Hepatocyte (in vitro differentiated cells): ENCODE results near the gene CC2D2A. TPM values are rescaled to one million over a fixed set of nuclear protein-coding genes. Genes with fewer than 3 reads are reported as not detected.

Source experiments
- DNase-seq: peaks from one replicate; pipeline ENCODE4 v3.0.0-alpha.2; 2016; ENCODE audit warnings: low spot score
- H2AFZ ChIP-seq: fragments of 200-600 bp; sonication (generic); 2 replicates; pipeline ENCODE4 v1.6.0; 2016; ENCODE audit warnings: antibody characterized with exemption, mild to moderate bottlenecking
- H3K27ac ChIP-seq: fragments of 200-600 bp; sonication (generic); 2 replicates; pipeline ENCODE4 v1.5.1; 2016; ENCODE audit warnings: mild to moderate bottlenecking
- H3K27me3 ChIP-seq: fragments of 200-600 bp; sonication (generic); 2 replicates; pipeline ENCODE4 v1.6.1; 2016
- H3K36me3 ChIP-seq: fragments of 200-600 bp; sonication (generic); replicated peaks from 2 replicates; pipeline ENCODE4 v1.5.1; 2016; ENCODE audit warnings: low read depth; ENCODE audit not compliant: insufficient read depth
- H3K4me1 ChIP-seq: fragments of 200-600 bp; sonication (generic); 2 replicates; pipeline ENCODE4 v1.5.1; 2016; ENCODE audit warnings: mild to moderate bottlenecking, moderate library complexity; ENCODE audit not compliant: insufficient read depth
- H3K4me2 ChIP-seq: fragments of 200-600 bp; sonication (generic); 2 replicates; pipeline ENCODE4 v1.6.0; 2016
- H3K4me3 ChIP-seq: fragments of 200-600 bp; sonication (generic); 2 replicates; pipeline ENCODE4 v1.5.1; 2016; ENCODE audit warnings: mild to moderate bottlenecking
- H3K79me2 ChIP-seq: fragments of 200-600 bp; sonication (generic); 2 replicates; pipeline ENCODE4 v1.6.0; 2017; ENCODE audit warnings: mild to moderate bottlenecking
- H3K9me2 ChIP-seq: fragments of 200-600 bp; sonication (generic); replicated peaks from 2 replicates; pipeline ENCODE4 v1.6.0; 2017; ENCODE audit warnings: mild to moderate bottlenecking; ENCODE audit not compliant: insufficient read depth
- H3K9me3 ChIP-seq: fragments of 200-600 bp; sonication (generic); 2 replicates; pipeline ENCODE4 v1.5.1; 2016; ENCODE audit warnings: low read depth, mild to moderate bottlenecking
- H4K20me1 ChIP-seq: fragments of 200-600 bp; sonication (generic); 2 replicates; pipeline ENCODE4 v1.6.0; 2016; ENCODE audit warnings: mild to moderate bottlenecking; ENCODE audit not compliant: insufficient read depth, poor library complexity, severe bottlenecking
- CTCF ChIP-seq: fragments of 200-600 bp; sonication (generic); IDR thresholded peaks from 2 replicates; pipeline ENCODE4 v1.5.1; 2016; ENCODE audit warnings: antibody characterized with exemption, mild to moderate bottlenecking; ENCODE audit not compliant: poor library complexity
- EZH2 ChIP-seq: fragments of 200-600 bp; sonication (generic); IDR thresholded peaks from 2 replicates; pipeline ENCODE4 v1.6.1; 2016; ENCODE audit warnings: antibody characterized with exemption, mild to moderate bottlenecking, borderline replicate concordance
- EZH2phosphoT487 ChIP-seq: fragments of 200-600 bp; sonication (generic); IDR thresholded peaks from one replicate; pipeline ENCODE4 v1.6.1; 2018; ENCODE audit warnings: antibody characterized with exemption, mild to moderate bottlenecking, low read depth, moderate library complexity; ENCODE audit not compliant: unreplicated experiment, severe bottlenecking
- WGBS: methylation state at CpG from one replicate; pipeline ENCODE4 v1.1.6; 2016; ENCODE audit warnings: low lambda C conversion rate; ENCODE audit errors: missing lambda C conversion rate; 5-methylcytosine and 5-hydroxymethylcytosine counted together
- polyA plus RNA-seq: library from polyadenylated mRNA; unstranded; fragments of >200 nt; fragmentation: Nextera tagmentation; extraction: Ambion mirVana; gene quantifications from 2 replicates; pipeline ENCODE4 v1.2.1, GENCODE V29; 2016
- total RNA-seq: library from RNA; depleted of rRNA; stranded (reverse); fragments of >200 nt; gene quantifications from 2 replicates; pipeline ENCODE4 v1.2.3, GENCODE V29; 2014

CC2D2A gene
- total RNA-seq: 20.5 and 33.6 TPM in 2 replicates
- 4.5 and 6.8 TPM in 2 replicates for polyA plus RNA-seq

GRCh38 chr4:15469402-15470127 lies at the start of gene CC2D2A:
Gene CC2D2A, plus strand, starts transcription at chr4:15469882. Its CDS starts 6,051 bp downstream, at chr4:15475933.
- 7% methylated on average over 14 of the region's 14 CpGs for WGBS
- H2AFZ ChIP-seq: peak within 1 kb of the TSS; percentile 81

GRCh38 chr4:15420642-15421041 lies 49.0 kb upstream of the CC2D2A start:
- WGBS: 78% methylated on average over 2 of the region's 2 CpGs
- no peaks in the 10 kb centered on the region for H3K4me1 ChIP-seq

More at GRCh38 chr4:15469402-15470127, at the start of gene CC2D2A:
- H3K4me2 ChIP-seq: peak within 1 kb of the TSS; percentile 84
- peak within 1 kb of the TSS; percentile 25 for H3K27ac ChIP-seq
- peak within 1 kb of the TSS; percentile 48 for H3K4me3 ChIP-seq
- H3K9me2 ChIP-seq: no peaks in the 10 kb centered on the region
- H3K36me3 ChIP-seq: no peaks in the 10 kb centered on the region
- peaks cover 8% of the 10 kb centered on the region for H3K4me1 ChIP-seq
- H4K20me1 ChIP-seq: no peaks in the 10 kb centered on the region
- H3K9me3 ChIP-seq: no peaks in the 10 kb centered on the region
- DNase-seq: peak; percentile 53
- TF ChIP-seq EZH2phosphoT487 (no peak), CTCF (no peak), EZH2 (no peak)
- no peaks in the 10 kb centered on the region for H3K27me3 ChIP-seq
- H3K79me2 ChIP-seq: no peaks in the 10 kb centered on the region

GRCh38 chr4:15423285-15423711 lies 46.4 kb upstream of the CC2D2A start:
- H2AFZ ChIP-seq: no peak overlapping the region
- H3K4me2 ChIP-seq: no peak overlapping the region
- H3K4me3 ChIP-seq: no peak overlapping the region
- WGBS: 92% methylated on average over 5 of the region's 5 CpGs
- H3K9me3 ChIP-seq: no peaks in the 10 kb centered on the region
- no peaks in the 10 kb centered on the region for H3K27me3 ChIP-seq
- no peaks in the 10 kb centered on the region for H3K4me1 ChIP-seq
- no peaks in the 10 kb centered on the region for H3K79me2 ChIP-seq
- no peak for DNase-seq
- no peaks in the 10 kb centered on the region for H3K36me3 ChIP-seq
- H4K20me1 ChIP-seq: no peaks in the 10 kb centered on the region
- H3K27ac ChIP-seq: no peak overlapping the region
- H3K9me2 ChIP-seq: no peaks in the 10 kb centered on the region
- TF ChIP-seq EZH2: no peak
- no peak for TF ChIP-seq EZH2phosphoT487
- TF ChIP-seq CTCF: no peak

More at GRCh38 chr4:15420642-15421041, 49.0 kb upstream of the CC2D2A start:
- no peaks in the 10 kb centered on the region for H3K36me3 ChIP-seq
- DNase-seq: no peak
- H3K9me2 ChIP-seq: no peaks in the 10 kb centered on the region
- no peaks in the 10 kb centered on the region for H3K9me3 ChIP-seq
- H3K4me2 ChIP-seq: no peak overlapping the region
- H3K27ac ChIP-seq: no peak overlapping the region
- H3K27me3 ChIP-seq: no peaks in the 10 kb centered on the region
- no peak overlapping the region for H3K4me3 ChIP-seq
- no peaks in the 10 kb centered on the region for H3K79me2 ChIP-seq
- H2AFZ ChIP-seq: no peak overlapping the region
- no peaks in the 10 kb centered on the region for H4K20me1 ChIP-seq
- TF ChIP-seq EZH2 (no peak), CTCF (no peak), EZH2phosphoT487 (no peak)
